HG03460 (cell line): ENCODE data around the gene GNG7.

Experiments used
- ATAC-seq: cut with Tn5 transposase; IDR thresholded peaks from one replicate; pipeline ENCODE4 v1.9.1; 2021; ENCODE audit not compliant: unreplicated experiment

GNG7 gene

DNA sequence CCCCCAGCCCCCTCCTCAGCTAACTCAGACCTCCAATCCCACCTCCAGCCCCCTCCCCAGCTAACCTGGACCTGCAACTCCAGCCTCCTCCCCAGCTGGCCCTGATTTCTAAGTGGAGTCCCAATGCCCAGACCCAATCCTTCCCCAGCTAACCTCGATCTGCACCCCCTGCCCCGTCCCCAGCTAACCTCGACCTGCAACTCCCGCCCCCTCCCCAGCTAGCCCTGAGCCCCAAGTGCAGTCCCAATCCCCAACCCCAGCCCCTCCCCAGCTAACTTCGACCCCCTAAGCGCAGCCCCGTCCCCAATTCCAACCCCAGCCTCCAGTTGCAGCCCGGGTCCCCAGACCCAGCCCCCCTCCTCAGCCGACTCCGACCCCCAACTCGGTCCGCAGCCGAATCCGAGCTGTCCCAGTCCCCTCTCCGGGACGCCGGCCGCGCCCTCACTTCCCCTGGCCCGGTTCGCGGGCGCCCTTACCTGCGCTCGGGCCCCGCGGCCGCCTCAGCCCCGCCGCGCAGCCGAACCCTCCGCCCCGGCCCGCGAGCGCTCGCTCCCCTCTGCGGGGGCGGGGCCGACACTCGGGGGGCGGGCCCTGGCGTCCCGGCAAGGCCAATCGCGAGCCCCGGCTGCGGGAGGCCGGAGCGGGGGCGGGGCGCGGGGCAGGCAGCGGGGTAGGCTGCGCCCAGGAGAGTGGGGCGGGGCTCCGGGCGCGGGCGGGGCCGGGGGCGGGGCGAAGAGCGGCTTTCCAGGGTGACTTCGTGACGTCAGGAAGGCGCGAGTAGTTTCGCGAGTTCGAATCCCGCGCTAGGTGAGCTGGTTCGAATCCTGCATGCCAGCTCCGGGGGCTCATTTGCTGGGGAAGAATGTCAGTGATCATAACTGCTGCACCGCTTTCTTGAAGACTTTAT is at the start of gene GNG7:
TSS of gene GNG7 (minus strand) at position 525 of the 907 bp plus-strand sequence. CDS start 182,006 bp downstream, outside the sequence.
- ATAC-seq: peak; percentile 69

GRCh38 chr19:2751438-2751830 is 48.9 kb upstream of the GNG7 start:
- no peak for ATAC-seq

DNA sequence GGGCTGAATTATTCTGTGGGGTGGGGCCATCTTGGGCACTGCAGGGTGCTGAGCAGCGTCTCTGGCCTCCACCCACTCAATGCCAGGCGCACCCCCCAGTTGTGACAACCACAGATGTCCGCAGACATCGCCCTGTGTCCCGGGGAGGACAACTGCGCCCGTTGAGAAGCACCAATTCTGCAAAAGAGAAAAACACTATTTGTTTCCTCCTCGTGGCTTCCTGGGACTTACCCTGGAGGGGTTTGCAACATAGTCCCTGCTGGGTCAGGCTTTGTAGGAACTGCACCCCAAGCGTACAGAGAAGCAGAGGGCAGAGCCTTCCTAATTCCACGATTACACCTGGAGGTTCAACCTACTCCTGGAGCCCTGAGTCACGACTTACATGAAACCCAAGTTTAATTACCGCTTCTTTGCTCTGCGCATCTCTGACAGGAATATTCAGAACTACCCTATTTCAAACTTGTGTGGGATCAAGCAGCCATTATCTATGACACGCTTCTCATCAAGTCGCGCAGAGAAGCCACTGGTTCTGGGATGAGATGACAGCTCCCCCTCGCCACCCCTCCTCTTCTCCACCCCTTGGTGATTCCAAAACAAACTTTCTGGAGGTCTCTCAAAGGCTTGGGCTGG is 48.4 kb upstream of the GNG7 start:
- no peak for ATAC-seq

DNA sequence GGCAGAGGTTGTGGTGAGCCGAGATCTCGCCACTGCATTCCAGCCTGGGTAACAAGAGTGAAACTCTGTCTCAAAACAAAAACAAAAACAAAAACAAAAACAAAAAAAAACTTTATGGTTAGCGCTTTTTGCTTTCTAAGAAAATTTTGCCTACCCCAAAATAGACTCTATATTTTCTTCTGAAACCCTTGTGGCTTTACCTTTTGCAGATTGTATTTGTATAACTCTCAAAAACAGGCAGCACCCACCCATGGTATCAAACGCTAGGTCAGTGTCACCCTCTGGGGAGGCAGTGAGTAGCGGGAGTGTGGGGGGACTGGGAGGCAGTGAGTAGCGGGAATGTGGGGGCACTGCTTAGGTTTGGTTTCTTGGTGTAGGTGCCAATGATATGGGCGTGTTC is 44.9 kb upstream of the GNG7 start:
- no peak for ATAC-seq

- ATAC-seq: no peak
Measured at GRCh38 chr19:2744113-2744512, 41.6 kb upstream of the GNG7 start.

DNA sequence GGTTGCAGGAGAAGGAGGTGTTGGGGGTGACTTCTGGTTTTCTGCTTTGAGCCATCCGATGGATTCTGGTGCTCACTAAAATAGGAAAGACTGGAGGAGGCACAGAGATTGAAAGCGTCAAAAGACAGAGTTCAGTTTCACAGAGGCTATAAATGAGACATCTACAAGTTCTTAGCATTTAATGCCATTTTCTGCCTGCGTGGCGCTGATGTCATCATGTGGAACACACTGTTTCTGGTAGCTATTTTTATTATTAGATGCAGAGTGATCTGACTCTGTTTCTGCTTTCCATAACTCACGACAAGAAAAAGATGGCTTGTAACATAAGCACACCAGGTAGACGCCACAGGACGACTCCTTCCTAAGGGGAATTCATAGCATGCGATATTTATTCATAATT is 40.6 kb upstream of the GNG7 start:
- ATAC-seq: no peak

GRCh38 chr19:2740314-2740656 is 37.8 kb upstream of the GNG7 start:
- no peak for ATAC-seq

DNA sequence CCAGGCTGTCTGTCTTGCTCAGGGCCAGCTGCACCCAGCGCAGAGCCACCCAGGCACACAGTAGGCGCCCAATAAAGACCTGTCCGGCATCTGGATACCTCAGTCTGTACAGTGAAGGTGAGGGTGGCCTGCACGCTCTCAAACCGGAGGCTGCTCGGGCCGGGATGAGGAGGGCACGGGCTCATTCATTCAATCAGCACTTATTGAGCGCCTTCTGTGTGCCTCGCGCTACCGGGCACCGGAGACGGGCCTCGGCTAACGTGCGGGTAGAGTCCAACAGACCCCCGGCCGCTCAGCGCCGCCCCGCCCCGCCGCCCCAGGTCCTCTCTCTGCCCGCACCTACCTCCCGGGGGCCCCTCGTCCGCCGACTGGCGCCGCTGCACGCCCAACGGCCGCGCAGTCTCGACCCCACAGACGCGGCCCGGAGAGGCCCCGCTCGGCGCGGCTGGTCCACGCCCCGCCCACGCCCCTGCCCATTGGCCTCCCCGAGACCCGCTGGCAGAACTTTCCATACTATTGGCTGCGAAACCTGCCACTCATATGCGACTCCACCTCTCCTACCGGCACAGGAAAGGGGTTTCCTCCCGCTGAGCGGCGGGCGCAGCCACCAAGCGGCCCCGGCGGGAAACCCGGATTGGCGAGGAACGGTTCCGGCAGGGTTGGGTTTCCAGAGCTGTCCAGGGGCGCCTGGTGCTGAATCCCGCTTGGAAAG is 37.3 kb upstream of the GNG7 start, which contains the start of gene SLC39A3:
TSS of gene SLC39A3 (minus strand) at position 416 of the 712 bp plus-strand sequence. CDS start 2,760 bp downstream, outside the sequence.
- ATAC-seq: peak; percentile 96

GRCh38 chr19:2736550-2737190 is 34.2 kb upstream of the GNG7 start:
- no peak for ATAC-seq

DNA sequence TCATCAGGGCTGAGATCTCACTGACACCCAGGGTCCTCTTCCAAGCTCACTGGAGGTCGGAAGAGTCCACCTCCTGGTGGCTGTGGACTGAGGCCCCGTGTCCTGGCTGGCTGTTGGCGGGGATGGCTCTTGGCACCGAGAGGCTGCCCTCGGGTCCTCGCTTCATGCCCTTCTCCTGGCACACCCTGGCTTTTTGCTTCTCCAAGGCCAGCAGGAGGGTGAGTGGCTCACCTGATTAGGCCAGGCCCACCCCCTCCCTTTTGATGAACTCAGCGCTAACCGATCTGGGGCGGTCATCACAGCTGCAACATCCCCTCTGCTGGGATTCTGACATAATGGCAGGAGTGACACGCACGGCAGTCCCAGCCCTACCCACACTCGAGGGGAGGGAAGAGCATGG is 32.9 kb upstream of the GNG7 start:
- ATAC-seq: no peak

DNA sequence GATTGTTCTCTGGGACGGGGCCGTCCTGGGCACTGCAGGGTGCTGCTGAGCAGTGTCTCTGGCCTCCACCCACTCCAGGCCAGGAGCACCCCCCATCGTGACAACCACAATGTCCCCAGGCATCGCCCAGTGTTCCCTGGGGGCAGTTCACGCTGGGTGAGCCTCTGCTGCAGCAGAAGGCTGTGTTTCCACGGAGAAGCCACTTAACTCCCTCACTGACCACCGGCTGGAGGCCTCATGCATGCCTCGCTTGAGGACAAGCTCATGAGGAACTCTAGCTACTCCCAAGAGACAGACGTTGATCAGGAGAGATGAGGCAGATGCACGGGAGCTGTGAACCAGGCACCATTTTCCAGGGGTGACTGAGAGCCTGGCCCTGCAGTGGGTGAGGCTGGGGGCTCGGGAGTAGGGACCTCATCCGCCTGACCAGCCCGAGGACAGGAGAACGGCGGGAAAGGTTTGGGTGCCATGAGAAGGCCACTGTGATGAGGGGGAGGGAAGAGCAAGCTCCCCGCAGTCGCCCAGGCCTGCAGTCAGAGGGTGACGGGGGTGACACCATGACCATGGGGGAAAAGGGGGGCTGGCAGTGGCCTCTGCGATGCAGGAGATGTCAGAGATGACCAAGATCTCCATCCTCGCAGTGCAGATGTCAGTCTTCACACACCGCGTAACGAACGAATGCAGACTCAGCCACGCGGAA is 32.2 kb upstream of the GNG7 start:
- no peak for ATAC-seq

DNA sequence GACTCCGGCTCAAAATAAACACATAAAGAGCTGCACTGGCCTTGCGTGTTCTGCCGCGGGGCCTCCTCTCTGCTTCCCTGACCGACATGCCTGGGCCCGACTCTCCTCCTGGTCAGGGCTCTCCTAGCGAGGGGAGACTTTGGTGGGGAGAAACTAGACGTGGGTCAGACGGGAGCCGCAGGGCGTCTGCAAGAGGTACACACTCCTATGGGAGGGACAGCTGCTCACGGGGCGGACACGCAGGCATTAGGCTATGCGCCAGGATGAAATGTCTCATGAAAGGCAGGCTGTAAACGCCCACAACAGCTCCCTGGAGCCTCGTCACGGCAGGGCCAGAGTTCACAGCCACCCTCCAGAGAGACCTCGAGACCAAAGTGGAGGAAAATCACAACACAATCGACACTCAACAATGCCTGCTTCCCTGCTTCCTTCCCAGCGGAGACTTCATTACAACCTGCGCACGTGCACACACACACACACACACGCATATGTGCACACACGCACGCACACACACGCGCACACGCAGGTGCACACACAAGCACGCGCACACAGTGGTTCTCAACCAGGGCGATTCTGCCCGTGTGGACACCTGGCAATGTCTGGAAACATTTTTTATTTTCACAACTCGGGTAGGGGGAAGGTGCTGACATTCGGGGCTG is 31.6 kb upstream of the GNG7 start:
- ATAC-seq: no peak

DNA sequence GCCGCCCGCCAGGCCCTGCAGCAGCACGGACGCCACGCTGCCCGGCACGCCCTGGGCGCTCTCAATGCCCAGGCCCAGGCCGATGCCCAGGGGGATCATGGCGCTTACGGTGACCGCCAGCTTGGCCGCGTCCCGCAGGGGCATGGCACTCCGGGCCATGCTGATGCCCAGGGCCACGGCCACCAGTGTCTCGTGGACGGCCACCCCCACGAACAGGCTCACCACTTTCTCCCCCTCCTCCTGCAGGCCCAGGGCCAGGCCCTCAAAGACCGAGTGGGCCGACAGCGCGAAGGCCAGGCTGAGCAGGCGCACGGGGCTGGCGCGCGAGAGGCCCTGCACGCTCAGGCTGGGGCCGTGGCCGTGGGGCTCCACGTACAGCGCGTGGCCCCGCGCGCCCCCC is 30.4 kb upstream of the GNG7 start:
- ATAC-seq: no peak

DNA sequence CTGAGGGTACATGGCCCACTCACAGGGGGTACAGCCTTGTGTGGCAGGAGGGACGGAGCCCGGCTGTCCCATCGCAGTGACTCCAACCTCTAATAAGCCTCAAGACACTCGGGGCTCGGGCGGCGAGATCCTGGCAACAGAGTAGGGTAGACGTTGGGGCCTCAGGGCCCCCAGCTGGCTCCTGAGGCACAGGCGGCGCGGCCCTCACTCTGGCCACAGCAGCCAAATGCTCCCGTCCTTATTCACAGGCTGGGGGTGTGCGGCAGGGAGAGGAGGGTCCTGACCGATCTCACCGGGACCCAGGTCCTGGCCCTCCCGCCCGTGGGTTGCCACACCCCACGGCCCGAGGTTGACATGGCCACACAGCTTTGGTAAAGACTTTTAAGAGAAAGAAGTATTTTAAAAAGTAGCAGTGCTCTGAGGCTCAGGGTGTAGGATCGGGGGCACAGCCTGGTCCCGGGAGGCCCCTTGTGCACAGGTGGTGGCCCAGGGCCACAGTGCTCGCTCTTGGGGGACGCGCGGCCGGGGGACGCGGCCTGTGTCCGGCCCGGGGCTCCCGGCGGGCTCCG is 29.7 kb upstream of the GNG7 start:
- ATAC-seq: no peak

- no peak for ATAC-seq
Measured at GRCh38 chr19:2731181-2731995, 28.9 kb upstream of the GNG7 start.

GRCh38 chr19:2729943-2730818 is 27.7 kb upstream of the GNG7 start:
- ATAC-seq: no peak

GRCh38 chr19:2728783-2729387 is 26.4 kb upstream of the GNG7 start:
- ATAC-seq: no peak

DNA sequence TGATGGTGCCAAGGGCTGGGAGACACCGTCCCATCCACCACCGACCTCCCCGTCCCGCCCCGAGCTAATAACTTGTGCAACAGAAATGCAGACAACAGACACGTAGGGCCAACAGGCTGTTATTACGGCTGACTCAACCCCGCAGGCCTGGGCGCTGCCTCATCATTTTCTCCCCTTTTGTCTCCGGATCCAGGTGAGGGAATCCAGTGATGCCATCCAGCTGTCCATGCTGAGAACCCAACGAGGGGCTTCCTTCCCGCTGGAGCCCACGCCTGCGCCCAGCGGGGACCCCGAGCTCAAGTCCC is 25.1 kb upstream of the GNG7 start:
- no peak for ATAC-seq
